Activated T-cell treated with anti-CD3 and anti-CD28 coated beads for 1 hour (primary cell): ENCODE data around the gene HK1.
"Not testable (repeated sequence)": the region's sequence is repeated elsewhere in the genome, so short reads cannot be mapped to it uniquely, and the experiment has no call there.

Experiments
- DNase-seq: peaks from one replicate; pipeline ENCODE4 v3.0.0-alpha.2; 2020; ENCODE audit warnings: low read depth

The HK1 gene

DNA sequence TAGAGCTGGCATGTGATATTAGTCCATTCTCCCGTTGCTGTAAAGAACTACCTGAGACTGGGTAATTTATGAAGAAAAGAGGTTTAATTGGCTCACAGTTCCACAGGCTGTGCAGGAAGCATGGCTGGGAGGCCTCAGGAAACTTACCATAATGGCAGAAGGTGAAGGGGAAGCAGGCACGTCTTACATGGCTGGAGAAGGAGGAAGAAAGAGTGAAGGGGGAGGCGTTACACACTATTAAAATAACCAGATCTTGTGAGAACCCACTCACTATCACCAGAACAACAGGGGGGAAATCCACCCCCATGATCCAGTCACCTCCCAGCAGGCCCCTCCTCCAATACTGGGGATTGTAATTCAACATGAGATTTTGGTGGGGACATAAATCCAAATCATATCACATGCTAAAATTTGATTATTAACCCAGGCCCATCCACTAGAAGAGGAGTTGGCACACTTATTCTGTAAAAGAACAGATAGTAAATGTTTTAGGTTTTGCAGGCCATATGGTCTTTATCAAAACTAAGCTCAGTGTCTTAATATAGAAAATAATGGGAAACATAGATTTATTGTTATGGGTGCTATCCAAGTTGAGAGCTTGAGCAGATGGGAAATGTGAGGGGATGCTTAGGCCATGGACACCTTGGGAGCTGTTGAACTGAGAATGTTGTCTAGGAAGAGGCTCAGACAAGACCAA is 18.6 kb upstream of the HK1 start:
- DNase-seq, result no peak

DNA sequence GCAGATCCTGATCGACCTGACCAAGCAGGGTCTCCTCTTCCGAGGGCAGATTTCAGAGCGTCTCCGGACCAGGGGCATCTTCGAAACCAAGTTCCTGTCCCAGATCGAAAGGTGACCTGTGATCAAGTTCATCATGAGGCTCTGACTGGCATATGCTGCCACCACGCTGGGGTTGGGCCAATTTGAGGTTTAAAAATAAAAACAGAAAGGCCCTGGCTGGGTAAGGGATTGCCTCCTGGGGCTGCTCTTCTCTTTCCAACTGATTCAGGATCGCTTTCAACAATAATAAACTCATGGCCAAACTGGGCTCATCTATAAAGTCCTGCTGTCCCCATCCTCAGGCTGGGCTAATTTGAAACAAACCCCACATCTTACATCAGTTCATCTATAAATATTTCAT is 17.1 kb upstream of the HK1 start:
- DNase-seq, result no peak

DNA sequence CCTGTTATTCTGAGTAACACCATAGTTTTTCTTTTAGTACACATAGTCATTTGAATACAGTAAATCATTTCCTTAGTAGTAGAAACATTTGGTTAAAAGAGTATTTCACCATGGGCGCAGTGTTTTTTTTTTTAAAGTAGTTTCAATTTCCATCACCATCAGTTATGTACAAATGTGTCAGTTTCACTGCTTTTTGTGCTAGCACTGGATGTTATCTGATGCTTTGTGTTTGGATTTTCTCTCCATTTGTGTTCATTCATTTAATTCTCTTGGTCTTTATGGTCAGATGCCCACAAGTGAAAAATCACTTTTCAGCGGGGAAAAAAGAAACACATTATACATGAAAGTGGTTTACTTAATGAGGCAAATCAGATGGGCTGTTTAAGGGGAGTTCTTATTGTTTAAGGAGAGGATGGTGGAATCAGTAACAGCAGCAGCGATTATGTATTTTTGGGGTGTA is 16.0 kb upstream of the HK1 start:
- no peak for DNase-seq

DNA sequence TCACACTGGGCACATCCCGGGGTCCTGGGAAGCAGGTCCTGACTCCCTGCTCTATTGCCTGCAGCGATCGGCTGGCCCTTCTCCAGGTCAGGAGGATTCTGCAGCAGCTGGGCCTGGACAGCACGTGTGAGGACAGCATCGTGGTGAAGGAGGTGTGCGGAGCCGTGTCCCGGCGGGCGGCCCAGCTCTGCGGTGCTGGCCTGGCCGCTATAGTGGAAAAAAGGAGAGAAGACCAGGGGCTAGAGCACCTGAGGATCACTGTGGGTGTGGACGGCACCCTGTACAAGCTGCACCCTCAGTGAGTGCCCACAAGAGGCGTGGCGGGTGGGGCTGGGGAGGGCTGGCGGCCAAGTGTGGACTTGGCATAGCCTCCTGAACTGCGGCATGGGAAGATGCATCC is 12.8 kb upstream of the HK1 start:
- DNase-seq, result no peak

DNA sequence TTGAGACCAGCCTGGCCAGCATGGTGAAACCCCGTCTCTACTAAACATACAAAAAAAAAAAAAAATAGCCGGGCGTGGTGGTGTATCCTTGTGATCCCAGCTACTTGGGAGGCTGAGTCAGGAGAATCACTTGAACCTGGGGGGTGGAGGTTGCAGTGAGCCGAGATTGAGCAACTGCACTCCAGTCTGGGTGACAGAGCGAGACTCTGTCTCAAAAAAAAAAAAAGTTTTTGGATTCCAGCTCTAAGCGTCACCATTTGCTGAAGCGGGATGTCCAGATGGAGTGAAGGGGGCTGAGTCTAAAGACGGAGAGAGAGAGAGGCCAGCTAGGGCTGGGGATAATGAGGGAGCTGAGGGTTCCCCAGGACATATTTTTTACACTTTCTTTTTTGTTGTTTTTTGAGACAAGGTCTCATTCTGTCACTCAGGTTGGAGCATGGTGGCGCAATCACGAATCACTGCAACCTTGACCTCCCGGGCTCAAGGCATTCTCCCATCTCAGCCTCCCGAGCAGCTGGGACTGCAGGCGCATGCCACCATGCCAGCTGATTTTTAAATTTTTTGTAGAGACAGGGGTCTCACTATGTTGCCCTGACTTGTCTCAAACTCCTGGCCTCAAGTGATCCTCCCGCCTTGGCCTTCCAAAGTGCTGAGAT is 9.4 kb upstream of the HK1 start:
- DNase-seq, result no peak

DNA sequence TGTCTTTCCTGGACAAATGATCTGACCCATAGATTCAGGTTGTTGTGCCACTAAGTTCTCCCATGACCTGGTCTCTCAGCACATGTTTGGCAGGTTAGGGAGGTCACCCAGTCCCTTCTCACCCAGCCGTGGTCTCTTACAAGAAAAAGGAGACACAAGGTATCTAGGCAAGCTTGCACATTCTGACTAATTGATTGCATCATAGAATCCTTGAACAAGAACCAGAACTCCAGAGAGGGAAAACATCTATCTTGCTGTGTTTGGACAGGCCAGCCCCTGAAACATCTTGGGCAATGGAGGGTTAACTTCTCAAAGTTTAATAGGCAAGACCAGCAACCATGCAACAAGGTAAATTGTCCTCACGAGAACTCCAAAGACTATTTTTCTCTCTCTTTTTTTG is 8.5 kb upstream of the HK1 start:
- DNase-seq, result no peak

DNA sequence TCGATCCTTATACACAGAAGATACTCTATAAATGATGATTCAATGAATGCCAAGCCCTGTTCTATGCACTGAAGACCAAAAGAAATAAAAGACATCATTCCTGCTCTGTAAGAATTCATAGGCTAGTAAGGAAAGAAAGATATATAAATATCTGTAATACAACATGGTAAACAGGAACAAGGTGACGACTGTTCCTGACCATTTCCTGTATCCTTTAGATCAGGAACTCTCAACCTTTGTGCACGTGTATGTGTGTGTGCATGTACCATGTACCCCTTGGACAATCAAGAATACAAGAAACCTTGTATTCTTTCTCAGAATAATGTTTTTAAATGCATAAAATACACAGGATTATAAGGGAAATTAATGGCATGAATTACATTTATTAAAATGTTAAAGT is 7.3 kb upstream of the HK1 start:
- no peak for DNase-seq

DNA sequence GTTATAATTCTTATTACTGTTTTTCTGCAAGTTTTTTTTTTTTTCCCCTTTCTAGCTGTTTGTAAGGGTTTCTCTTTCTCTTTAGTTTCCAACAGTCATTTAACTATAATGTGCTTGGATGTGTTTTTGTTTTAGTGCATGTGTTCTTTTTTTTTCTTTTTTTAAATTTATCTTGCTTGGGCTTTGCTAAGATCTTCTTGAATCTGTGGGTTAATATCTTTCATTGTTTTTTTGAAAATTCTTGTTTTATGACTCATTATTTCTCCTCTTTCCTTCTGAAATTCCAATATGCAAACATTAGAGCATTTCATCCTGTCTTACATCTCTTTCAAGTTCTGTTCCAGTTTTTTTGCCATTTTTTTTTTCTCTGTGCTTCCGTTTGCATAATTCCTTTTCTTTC is 5.7 kb upstream of the HK1 start:
- no peak for DNase-seq

DNA sequence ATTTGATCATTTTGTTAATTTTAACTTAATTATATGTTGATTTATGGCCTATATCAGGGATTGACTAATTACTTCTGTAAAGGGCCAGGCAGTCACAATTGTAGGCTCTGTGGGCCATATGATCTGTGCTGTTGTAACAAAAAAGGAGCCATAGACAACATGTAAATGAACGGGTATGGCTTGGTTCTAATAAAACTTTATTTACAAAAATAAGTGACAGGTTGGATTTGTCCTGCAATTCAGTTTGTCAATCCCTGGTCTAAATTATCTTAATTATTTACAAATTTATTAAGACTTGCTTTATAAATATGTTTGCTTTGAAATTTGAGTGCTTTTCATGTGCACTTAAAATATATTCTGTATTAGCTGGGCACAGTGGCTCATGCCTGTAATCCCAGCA is 2.9 kb upstream of the HK1 start:
- no peak for DNase-seq

DNA sequence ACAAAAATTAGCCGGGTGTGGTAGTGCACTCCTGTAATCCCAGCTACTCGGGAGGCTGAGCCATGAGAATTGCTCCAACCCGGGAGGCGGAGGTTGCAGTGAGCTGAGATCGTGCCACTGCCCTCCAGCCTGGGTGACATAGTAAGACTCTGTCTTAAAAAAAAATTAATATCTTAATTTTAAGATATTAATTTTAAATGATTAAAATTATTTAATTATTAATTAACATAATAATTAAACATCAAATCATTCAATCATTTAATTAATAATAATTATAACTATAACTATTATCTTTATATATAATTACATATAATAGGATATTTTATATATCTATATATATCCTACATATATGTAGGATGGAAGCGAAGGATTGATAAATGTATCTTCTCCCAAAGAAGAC is 1.8 kb upstream of the HK1 start:
- no peak for DNase-seq

DNA sequence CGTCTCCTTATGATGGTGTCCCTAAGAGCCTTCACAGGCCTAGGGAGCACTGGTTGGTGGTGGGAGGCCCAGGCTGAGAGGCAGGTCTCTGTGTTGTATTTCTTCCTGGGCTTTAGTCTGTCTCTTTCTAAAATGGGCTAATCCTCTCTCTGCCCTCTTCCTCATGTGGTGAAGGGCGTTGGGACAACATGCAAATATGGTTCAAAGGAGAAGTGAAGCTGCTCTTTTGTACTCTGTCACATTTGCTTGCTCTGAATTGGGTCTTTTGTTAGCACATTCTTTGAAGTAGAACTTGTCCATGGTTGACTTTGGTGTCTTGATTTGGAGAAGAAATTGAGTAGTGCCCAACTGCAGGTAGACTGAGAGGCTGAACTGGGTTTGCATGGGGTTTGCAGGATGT is 814 bp downstream of the HK1 start:
- DNase-seq, result no peak

DNA sequence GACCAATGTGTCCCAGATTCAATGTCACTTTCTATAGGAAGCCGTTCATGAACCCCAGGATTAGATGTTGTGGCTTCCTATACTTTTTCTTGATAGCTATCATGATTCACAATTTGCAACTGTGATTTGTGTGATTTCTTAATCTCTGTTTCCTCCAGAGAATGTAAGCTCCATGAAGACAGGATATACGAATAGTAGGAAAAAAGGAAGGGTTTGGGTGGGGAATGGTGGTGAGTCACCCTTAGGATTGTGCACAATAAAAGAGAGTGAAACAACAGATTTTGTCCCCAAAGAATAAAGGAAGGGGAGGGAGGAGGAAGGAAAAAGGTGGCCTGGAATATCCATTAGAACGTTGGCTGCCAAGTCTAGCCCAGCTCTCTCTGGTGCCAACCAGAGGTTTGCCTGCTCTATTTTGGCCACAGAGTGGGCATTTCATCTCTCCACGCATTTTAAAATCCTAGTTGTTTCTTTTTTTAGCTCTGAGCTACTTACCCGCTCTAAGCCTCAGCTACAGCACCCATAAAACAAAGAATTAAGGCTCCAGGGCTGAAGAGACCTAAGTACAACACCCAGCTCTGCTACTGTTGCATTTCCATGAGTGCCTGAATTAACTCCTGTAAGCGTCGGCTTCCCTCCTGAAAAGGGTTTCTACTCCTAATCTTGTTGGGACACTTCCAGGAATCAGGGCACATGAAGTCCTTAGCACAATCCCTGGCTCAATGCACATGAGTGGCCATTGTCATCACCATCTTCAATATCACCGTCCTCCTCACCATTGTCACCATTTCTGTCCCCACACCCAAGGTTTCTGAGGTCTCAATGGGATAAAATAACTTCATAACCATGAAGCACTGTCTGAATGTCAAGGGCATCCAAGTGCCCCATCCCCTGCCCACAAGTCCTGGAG is 3.5 kb downstream of the HK1 start:
- no peak for DNase-seq

DNA sequence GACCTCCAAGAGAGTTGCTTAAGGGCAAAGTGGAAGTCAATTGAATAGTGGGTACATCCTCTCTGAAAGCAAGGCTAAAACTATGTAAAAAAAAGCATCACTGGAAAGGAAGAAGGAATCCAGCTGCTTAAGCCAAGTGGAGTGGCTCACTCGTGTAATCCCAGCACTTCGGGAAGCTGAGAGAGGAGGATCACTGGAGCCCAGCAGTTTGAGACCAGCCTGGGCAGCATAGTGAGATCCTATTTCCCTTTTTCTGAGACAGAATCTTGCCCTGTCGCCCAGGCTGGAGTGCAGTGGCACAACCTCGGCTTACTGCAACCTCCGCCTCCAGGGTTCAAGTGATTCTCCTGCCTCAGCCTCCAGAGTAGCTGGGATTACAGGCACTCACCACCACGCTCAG is 6.1 kb downstream of the HK1 start:
- DNase-seq, result not testable (repeated sequence)

DNA sequence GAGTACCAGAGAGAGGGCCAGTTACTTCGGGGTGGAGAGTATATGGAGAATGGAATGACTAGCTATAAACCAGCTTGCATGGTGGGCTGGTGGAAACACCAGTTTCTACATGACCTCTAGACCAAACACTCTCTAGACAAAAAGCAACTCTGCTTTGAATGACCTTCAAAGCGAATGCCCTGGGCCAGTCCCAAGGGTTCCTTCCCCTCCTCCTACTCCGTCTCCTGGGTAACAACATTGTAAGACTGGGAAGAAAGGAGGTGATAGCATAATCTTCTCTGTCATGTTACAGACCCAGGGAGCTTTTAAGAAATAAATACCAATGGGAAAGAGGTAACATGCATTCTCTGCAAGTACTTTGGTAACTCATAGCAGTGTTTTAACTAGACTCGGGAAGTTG is 7.4 kb downstream of the HK1 start:
- DNase-seq, result no peak

DNA sequence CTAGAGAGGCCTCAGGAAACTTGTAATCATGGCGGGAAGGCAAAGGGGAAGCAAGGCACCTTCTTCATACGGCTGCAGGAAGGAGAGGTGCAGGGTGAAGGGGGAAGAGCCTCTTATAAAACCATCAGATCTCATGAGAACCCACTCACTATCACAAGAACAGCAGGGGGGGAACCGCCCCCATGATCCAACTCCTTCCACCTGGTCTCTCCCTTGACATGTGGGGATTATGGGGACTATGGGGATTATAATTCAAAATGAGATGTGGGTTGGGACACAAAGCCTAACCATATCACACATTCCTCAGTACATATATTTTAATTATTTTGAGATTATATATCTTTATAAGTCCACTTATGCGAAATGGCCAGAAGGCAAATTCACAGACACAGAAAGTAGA is 8.9 kb downstream of the HK1 start:
- no peak for DNase-seq

DNA sequence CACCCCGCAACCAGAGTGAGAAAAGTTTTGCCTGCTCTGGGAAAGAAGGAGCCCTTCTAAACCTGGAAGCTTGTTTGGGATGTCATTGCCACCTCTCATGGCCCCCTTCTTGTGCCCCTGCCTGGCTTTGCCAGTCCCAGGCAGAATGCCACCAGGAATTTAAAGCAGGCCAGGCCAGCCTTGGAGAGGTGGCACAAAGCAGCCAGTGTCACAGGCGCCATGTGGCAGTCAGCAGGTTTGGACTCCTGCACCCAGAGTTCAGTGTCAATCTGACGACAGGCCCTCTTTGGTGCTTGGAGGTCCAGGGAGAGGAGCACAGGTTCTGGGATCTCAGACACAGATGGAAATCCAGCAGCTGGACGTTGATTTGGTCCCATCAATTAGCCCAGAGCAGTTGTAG is 12.7 kb downstream of the HK1 start:
- DNase-seq, result no peak

DNA sequence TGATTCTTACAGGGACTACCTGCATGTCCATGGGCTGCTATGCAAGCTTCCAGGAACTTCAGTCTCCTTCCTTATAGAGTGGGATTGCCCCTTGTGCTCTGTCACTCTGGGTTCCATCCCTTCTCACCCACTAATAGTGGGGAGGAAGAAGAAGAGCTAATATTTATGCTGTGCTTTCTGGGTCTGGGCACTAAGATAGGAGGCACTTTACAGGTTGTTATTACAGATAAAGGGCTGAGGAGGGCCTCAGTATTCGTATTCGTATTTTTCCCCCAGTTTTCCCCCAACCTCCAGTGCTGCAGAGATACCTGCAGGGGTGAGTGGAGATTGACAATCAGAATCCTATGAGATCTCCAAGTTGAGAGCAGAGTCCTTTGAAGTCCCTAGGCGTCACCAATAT is 14.2 kb downstream of the HK1 start:
- no peak for DNase-seq

DNA sequence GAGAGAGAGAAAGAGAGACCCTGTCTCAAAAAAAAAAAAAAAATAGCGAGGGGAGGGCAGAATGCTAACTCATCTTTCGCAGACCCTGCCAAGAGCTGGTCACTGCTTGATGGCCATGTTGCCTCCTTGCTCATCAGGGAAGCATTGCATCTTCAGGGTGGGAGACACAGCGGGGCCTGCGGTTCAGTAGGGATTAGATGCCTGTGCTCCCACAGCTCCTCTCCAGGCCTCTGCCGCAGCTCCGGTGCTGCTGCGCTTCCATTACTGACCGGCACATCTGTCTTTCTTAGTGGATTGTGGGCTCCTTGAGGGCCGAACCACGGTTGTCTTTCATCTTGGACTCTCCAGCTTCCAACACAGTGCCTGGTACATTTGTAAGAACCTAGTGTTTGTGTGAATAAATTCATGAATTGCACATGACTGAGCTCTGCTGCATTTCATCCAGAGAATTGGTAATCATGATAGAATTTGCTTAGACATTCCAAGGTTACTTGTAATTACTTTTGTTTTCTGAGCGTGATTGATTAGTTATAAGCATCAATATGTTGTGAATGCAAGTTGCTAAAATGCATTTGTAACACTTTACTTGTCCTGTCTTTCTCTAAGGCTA is 16.8 kb downstream of the HK1 start:
- no peak for DNase-seq

DNA sequence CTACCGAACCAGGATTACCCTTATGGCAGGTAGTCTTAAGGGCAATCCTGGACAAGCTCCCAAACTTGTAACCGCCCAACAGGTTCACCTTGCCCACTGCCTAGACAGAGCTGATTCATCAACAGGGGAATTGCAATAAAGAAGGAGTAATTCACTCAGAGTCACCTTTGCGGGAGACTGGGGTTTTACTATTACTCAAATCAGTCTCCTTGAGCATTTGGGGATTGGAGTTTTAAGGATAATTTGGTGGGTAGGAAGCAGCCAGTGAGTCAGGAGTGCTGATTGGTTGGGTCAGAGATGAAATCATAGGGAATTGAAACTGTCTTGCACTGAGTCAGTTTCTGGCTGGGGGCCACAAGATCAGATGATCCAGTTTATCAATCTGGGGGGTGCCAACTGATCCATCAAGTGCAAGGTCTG is 25.3 kb downstream of the HK1 start:
- DNase-seq, result no peak

DNA sequence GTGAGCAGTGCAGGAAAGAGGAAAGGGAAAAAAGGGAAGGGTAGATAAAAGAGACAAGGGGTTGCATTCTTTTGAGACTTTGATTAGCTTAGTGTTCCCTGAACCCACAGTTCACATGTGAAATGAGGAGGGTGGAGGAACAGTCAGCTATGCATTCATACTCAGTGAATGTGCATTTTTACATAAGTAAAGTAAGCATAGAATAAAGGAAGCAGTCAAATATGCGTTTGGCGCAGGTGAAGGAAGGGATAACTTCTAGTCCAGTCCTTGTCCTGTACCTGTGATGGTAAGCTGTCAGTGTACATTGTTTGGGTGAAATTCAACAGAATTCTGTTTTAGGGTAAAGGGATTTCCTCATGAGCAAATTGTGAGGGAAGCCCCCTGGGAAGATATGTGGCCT is 28.1 kb downstream of the HK1 start:
- DNase-seq, result no peak

DNA sequence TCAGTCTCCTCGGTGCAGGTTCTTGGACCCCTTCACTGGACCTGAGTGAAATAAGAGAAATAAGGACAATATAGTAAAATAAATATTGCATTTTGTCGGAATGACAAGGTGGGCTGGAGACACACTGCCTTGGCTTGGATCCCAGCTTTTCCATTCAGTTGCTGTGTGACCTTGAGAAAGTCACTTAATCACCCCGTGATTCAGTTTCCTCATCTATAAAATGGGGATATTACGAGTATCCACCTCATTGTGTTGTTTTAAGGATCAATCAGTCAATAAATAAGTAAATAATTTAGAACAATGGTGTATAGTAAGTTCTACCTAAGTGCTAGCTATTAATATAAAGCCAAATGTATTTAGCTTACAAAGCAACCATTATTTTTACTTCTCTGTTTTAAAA is 29.1 kb downstream of the HK1 start:
- no peak for DNase-seq

DNA sequence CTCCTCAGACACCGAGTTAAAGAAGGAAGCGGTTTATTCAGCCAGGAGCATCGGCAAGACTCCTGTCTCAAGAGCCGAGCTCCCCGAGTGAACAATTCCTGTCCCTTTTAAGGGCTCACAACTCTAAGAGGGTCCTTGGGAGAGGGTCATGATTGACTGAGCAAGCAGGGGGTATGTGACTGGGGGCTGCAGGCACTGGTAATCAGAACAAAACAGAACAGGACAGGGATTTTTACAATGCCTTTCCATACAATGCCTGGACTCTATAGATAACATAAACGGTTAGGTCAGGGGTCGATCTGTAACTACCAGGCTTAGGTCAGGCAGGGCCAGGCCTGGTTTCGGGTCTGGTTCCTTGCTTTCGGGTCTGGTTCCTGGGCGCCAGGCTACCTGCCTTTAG is 30.0 kb downstream of the HK1 start:
- not testable (repeated sequence) for DNase-seq

DNA sequence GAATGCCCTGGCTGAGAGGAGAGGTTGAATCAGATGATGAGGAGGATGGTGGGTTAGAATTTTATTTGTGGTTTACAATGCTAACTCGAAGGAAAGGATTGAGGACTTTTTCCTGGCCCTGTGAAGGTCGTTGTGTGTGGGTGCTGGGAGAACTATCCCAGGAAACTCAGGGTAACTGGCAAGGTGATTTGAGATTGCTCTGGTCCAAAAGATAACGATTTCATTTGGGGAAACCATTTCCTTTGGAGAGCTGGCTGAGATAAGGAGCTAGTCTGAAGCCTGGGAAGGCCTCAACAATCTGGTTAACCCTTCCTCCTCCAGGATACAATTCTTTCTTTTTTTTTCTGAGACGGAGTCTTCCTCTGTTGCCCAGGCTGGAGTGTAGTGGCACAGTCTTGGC is 33.0 kb downstream of the HK1 start:
- no peak for DNase-seq
